Measurements from ENCODE around the gene WBP2.

Gene WBP2

GRCh38 chr17:75834279-75834920 lies 20.7 kb downstream of the WBP2 start:
- H3K4me3 ChIP-seq (replicated peaks; ENCODE audit: low read depth, low read length): no peak overlapping the region

GRCh38 chr17:75832652-75833400 lies 22.3 kb downstream of the WBP2 start:
- no peak for TF ChIP-seq CTCF (IDR thresholded peaks at IDR 0.05; ENCODE audit: low read length, missing control alignments)
- DNase-seq (ENCODE audit: low read depth): no peak

More at GRCh38 chr17:75834279-75834920, 20.7 kb downstream of the WBP2 start:
- no peak for TF ChIP-seq CTCF (IDR thresholded peaks at IDR 0.05; ENCODE audit: low read length, missing control alignments)
- no peak for DNase-seq (ENCODE audit: low read depth)

GRCh38 chr17:75832164-75832651 lies 22.9 kb downstream of the WBP2 start:
- H3K4me3 ChIP-seq (replicated peaks; ENCODE audit: low read depth, low read length): no peak overlapping the region
- TF ChIP-seq CTCF (IDR thresholded peaks at IDR 0.05; ENCODE audit: low read length, missing control alignments): no peak
- peak; percentile 60 for DNase-seq (ENCODE audit: low read depth)

More at GRCh38 chr17:75832652-75833400, 22.3 kb downstream of the WBP2 start:
- no peak overlapping the region for H3K4me3 ChIP-seq (replicated peaks; ENCODE audit: low read depth, low read length)

GRCh38 chr17:75831032-75831571 lies 24.0 kb downstream of the WBP2 start:
- TF ChIP-seq CTCF (IDR thresholded peaks at IDR 0.05; ENCODE audit: low read length, missing control alignments): no peak
- no peak overlapping the region for H3K4me3 ChIP-seq (replicated peaks; ENCODE audit: low read depth, low read length)
- DNase-seq (ENCODE audit: low read depth): no peak

GRCh38 chr17:75830164-75831031 lies 24.7 kb downstream of the WBP2 start:
- peak; percentile 59 for TF ChIP-seq CTCF (IDR thresholded peaks at IDR 0.05; ENCODE audit: low read length, missing control alignments)
- no peak for DNase-seq (ENCODE audit: low read depth)
- no peak overlapping the region for H3K4me3 ChIP-seq (replicated peaks; ENCODE audit: low read depth, low read length)

GRCh38 chr17:75829747-75830146 lies 25.4 kb downstream of the WBP2 start:
- DNase-seq (ENCODE audit: low read depth): no peak
- H3K4me3 ChIP-seq (replicated peaks; ENCODE audit: low read depth, low read length): no peak overlapping the region
- no peak for TF ChIP-seq CTCF (IDR thresholded peaks at IDR 0.05; ENCODE audit: low read length, missing control alignments)
